Putamen (tissue), 1 donor: ENCODE data around the gene WRAP73.
A peak's percentile ranks its signal among the peaks of the same experiment; 100 is the strongest.
"Not testable (repeated sequence)": the region's sequence is repeated elsewhere in the genome, so short reads cannot be mapped to it uniquely, and the experiment has no call there.

Experiments
- DNase-seq: peaks from one replicate; pipeline ENCODE4 v3.0.0-alpha.2; 2016; ENCODE audit warnings: low spot score

WRAP73 gene

GRCh38 chr1:3597599-3597964 lies 52.3 kb downstream of the WRAP73 start:
- no peak for DNase-seq

- no peak for DNase-seq
Measured at GRCh38 chr1:3596663-3597598, 53.0 kb downstream of the WRAP73 start.

- DNase-seq = no peak
Measured at GRCh38 chr1:3595949-3596348, 54.0 kb downstream of the WRAP73 start.

GRCh38 chr1:3594706-3595377 lies 55.1 kb downstream of the WRAP73 start:
- no peak for DNase-seq

DNA sequence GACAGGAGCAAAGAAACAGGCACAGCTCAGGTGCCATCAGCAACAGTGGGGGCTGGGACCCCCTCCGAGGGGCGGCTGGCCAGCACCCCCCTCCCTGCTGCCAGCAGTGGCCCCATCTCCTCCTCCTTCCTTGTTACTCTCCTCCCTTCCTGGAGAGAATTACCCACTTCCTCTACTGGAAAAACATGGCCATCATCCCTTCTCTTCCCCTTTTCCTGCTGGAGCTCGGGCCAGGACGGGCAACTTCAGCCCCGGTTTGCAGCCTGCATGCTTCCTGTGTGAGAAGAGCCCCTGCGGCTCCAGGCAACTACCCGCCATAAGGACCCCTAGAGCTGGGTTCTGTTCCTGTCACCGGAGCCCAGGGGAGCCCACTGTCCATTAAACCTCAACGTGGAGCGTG lies 56.2 kb downstream of the WRAP73 start:
- DNase-seq = no peak

DNA sequence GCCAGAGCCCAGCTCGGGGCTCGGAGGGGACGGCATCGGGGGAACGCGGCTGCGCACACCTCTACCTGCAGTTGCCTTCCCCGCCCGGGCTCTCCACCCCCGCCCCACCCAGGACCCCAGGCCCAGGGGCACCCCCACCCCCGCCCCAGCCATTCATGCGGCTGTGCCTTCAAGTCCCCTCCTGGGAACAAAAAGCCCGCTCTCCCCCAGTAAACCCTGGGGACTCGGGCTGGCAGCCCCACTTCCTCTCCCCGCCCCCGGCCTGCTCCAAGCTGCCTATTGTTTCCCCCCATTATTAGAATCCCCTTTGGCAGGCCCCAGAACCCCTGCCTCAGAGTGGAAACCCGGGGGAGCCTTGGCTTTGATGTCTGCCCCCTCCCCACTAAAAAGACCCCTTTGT lies 56.6 kb downstream of the WRAP73 start:
- DNase-seq = no peak

- no peak for DNase-seq
Measured at GRCh38 chr1:3590951-3591865, 58.7 kb downstream of the WRAP73 start.

DNA sequence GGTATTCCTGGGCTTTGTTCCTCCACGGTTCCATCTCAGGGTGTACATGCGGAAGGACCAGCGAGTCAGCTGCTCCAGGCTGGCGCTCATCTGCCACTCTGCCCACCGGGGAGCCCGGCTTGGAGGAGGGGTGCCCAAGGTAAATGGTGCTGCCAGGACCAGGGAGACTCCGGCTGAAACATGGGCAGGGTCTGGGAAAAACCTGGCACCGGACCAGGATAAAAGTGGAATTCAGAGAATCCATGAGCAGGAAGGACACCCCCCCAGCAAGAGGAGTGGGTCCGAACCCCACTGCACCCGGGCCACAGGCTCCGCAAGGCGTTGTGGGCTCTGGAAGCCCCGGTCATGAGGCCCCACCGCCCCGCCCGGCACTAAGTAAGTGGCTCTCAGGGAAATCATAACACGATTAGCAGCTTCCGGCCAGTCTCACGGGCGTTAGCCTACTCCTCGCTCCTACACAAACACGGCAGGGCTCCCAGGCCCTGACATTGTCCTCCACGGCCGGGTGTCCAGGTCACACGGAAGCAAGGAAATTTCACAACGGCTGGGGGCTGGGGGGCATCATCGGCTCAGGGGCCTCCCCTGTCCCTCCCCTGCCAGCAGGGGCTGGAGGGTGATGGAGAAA lies 59.7 kb downstream of the WRAP73 start:
- DNase-seq = no peak

DNA sequence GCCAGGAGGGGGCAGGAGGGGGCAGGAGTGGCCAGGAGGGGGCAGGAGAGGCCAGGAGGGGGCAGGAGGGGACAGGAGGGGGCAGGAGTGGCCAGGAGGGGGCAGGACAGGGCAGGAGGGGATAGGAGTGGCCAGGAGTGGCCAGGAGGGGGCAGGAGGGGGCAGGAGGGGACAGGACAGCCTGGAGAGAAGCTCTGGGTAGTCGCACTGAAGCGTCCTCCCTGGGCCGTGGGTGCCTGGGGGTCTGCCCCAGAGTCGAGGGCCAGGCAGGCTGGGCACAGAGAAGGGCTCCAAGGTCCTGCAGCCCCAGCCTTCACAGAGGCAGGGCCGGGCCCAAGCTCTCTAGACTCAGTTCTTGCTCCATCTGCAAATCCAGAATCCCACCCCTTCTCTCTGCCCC lies 61.5 kb downstream of the WRAP73 start:
- no peak for DNase-seq

GRCh38 chr1:3586986-3587759 lies 62.7 kb downstream of the WRAP73 start:
- peak; percentile 31 for DNase-seq

DNA sequence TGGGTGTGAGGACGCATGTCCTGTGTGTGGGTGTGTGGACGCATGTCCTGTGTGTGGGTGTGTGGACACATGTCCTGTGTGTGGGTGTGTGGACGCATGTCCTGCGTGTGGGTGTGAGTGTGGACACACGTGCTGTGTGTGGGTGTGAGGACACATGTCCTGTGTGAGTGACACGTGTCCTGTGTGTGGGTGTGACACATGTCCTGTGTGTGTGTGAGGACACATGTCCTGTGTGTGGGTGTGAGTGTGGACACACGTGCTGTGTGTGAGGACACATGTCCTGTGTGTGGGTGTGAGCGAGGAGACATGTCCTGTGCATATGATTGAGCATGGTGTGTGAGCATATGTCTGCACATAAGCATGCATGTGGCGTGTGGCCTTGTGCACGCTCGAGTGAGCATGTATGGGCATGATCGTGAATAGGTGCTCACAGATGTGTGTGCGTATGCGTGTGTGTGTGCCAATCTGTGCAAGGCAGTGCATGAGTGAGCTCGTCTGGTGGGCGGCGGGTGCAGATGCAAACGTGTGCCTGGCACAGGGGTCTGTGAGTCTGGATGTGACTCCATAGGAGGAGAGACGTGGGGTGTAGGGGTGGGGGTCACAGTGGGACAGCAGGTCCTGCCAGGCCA lies 63.8 kb downstream of the WRAP73 start:
- no peak for DNase-seq

DNA sequence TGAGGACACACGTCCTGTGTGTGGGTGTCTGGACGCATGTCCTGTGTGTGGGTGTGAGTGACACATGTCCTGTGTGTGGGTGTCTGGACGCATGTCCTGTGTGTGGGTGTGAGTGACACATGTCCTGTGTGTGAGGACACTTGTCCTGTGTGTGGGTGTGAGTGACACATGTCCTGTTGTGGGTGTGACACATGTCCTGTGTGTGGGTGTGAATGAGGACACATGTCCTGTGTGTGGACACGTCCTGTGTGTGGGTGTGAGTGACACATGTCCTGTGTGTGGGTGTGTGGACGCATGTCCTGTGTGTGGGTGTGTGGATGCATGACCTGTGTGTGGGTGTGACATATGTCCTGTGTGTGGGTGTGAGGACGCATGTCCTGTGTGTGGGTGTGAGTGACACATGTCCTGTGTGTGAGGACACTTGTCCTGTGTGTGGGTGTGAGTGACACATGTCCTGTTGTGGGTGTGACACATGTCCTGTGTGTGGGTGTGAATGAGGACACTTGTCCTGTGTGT lies 64.5 kb downstream of the WRAP73 start:
- DNase-seq = not testable (repeated sequence)

DNA sequence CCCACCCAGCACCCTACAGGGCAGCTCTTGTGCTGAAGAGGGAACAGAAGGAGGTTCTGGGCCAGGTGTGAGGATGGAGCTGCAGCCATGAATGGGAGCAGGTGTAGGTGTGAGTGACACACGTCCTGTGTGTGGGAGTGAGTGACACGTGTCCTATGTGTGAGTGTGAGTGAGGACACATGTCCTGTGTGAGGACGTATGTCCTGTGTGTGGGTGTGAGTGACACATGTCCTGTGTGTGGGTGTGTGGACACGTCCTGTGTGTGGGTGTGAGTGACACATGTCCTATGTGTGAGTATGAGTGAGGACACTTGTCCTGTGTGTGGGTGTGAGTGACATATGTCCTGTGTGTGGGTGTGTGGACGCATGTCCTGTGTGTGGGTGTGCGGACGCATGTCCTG lies 65.0 kb downstream of the WRAP73 start:
- no peak for DNase-seq

GRCh38 chr1:3583751-3584150 lies 66.2 kb downstream of the WRAP73 start:
- DNase-seq = not testable (repeated sequence)

DNA sequence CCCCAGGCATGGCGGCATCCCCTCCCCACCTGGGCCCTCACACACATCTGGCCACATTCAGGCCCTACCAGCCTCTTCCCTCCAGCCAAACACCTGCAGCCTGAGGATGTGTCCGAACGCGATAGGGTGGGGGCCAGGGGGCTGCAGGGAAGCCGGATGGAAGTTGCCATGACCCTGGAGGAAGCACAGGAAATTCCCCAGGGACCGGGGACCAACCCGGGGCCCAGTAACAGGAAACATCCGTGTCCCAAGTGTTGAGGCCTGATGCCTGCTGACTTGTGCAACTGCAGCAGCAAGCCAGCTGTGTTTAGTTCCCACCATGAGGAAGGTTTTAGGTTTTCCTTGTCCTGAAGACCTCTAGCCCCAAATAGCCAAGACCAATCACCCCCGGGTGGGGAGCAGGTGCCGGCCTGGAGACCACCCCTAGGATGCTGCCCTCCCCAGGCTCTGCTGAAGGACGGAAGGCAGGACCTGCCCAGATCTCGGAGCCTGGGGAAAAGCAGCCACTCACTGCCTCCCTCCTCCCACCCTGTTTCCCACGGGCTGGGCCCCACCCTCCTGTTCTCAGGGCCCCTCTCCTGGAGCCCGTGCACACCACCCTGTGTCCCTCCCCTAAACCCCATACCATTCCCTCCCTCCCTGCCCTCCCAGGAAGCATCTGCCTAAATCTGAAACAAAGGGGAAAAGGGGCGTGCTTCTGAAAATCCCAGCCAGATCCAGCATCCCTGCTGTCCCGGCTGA lies 68.4 kb downstream of the WRAP73 start:
- DNase-seq = no peak
